GM23248 (cell line): Measurements from ENCODE around the gene VWA1.

Experiments
- EZH2 ChIP-seq: fragments of 200-600 bp; sonication (generic); IDR thresholded peaks from 2 replicates; pipeline ENCODE4 v1.6.1; 2018; ENCODE audit warnings: antibody characterized with exemption, mild to moderate bottlenecking; ENCODE audit not compliant: insufficient read depth, poor library complexity, severe bottlenecking
- EZH2phosphoT487 ChIP-seq: fragments of 200-600 bp; sonication (generic); IDR thresholded peaks from 2 replicates; pipeline ENCODE4 v1.6.1; 2018; ENCODE audit warnings: antibody characterized with exemption, moderate library complexity, mild to moderate bottlenecking, low read depth; ENCODE audit not compliant: insufficient read depth

- no peak for TF ChIP-seq EZH2
- no peak for TF ChIP-seq EZH2phosphoT487
Measured at GRCh38 chr1:1437033-1437903, 1.8 kb downstream of the VWA1 start.
